Lung microvascular endothelial cell (primary cell): ENCODE measurements around the gene GPR89A. TPM values are rescaled to one million over a fixed set of nuclear protein-coding genes. Genes with fewer than 3 reads are reported as not detected.
"Not testable (repeated sequence)": the region's sequence is repeated elsewhere in the genome, so short reads cannot be mapped to it uniquely, and the experiment has no call there.

ENCODE experiments used
- DNase-seq, 2 donors: peaks; one replicate each; pipeline versions ENCODE4 v3.0.0 to v3.0.0-alpha.2; 2010; ENCODE audit warnings: low read depth in 2 of 2
- total RNA-seq: library from RNA; depleted of rRNA; stranded (reverse); fragments of >200 nt; gene quantifications from 2 replicates; pipeline ENCODE4 v1.2.1, GENCODE V29; 2014

The GPR89A gene
- total RNA-seq, 1 donor from 2014 or later = 17.9 TPM

- DNase-seq = not testable (repeated sequence)
These were observed 78.3 kb downstream of the GPR89A start for GRCh38 chr1:145686078-145686477.

- DNase-seq = no peak
These were observed 80.5 kb downstream of the GPR89A start for GRCh38 chr1:145688328-145688727.

- no peak for DNase-seq
These were observed 81.1 kb downstream of the GPR89A start for GRCh38 chr1:145688924-145689323.

GRCh38 chr1:145689922-145690321 is 82.1 kb downstream of the GPR89A start:
- no peak for DNase-seq

- DNase-seq = peak in 1 of 2 donors; percentile 72
These were observed 83.1 kb downstream of the GPR89A start for GRCh38 chr1:145690587-145691558.

GRCh38 chr1:145692785-145693443 is 85.1 kb downstream of the GPR89A start:
- no peak for DNase-seq

- DNase-seq = no peak
These were observed 88.2 kb downstream of the GPR89A start for GRCh38 chr1:145695821-145696629.

- DNase-seq = no peak
These were observed 88.8 kb downstream of the GPR89A start for GRCh38 chr1:145696630-145696960.

- DNase-seq = no peak
These were observed 93.6 kb downstream of the GPR89A start for GRCh38 chr1:145701306-145701862.

- no peak for DNase-seq
These were observed 94.3 kb downstream of the GPR89A start for GRCh38 chr1:145702052-145702451.

- DNase-seq = no peak
These were observed 95.0 kb downstream of the GPR89A start for GRCh38 chr1:145702826-145703225.

- DNase-seq = no peak
These were observed 97.8 kb downstream of the GPR89A start for GRCh38 chr1:145705622-145706021.

GRCh38 chr1:145706086-145706664 is 98.4 kb downstream of the GPR89A start:
- DNase-seq = no peak

GRCh38 chr1:145707183-145707867 is 99.5 kb downstream of the GPR89A start, which contains the start of gene PDZK1:
TSS of gene PDZK1 (minus strand) at chr1:145707368. CDS start at chr1:145688021, 19,347 bp downstream.
- peak in 1 of 2 donors; percentile 40 for DNase-seq

GRCh38 chr1:145708063-145708462 is 100.3 kb downstream of the GPR89A start:
- DNase-seq = no peak

- no peak for DNase-seq
These were observed 102.7 kb downstream of the GPR89A start for GRCh38 chr1:145710291-145711027.

GRCh38 chr1:145711213-145711651 is 103.4 kb downstream of the GPR89A start:
- DNase-seq = no peak

GRCh38 chr1:145714524-145715111 is 106.8 kb downstream of the GPR89A start:
- no peak for DNase-seq

- no peak for DNase-seq
These were observed 109.0 kb downstream of the GPR89A start for GRCh38 chr1:145716641-145717345.
